HEK293 (cell line): ENCODE measurements around the gene ETFBKMT.

Experiments
- BCL6B ChIP-seq: fragments of 450-650 bp; formaldehyde crosslinking; IDR thresholded peaks from 2 replicates; pipeline ENCODE4 v1.5.1; 2017; ENCODE audit warnings: missing biosample characterization, missing genetic modification characterization
- HOXC10 ChIP-seq: sonication (generic); formaldehyde crosslinking; IDR thresholded peaks from 2 replicates; pipeline ENCODE4 v1.8.1; 2023; ENCODE audit warnings: mild to moderate bottlenecking, missing genetic modification reagents
- IKZF3 ChIP-seq: fragments of 450-650 bp; IDR thresholded peaks from 2 replicates; pipeline ENCODE4 v1.5.0; 2018; ENCODE audit warnings: missing biosample characterization, mild to moderate bottlenecking, missing genetic modification characterization, moderate library complexity
- KLF8 ChIP-seq: fragments of 450-650 bp; formaldehyde crosslinking; IDR thresholded peaks from 2 replicates; pipeline ENCODE4 v1.5.1; 2016; ENCODE audit warnings: missing biosample characterization, missing genetic modification characterization
- TSHZ1 ChIP-seq: fragments of 450-650 bp; formaldehyde crosslinking; IDR thresholded peaks from 2 replicates; pipeline ENCODE4 v1.5.1; 2016; ENCODE audit warnings: missing biosample characterization, missing genetic modification characterization, borderline replicate concordance
- YY2 ChIP-seq: fragments of 450-650 bp; formaldehyde crosslinking; IDR thresholded peaks from 2 replicates; pipeline ENCODE4 v1.5.1; 2016; ENCODE audit warnings: missing biosample characterization, missing genetic modification characterization
- ZBTB21 ChIP-seq: fragments of 450-650 bp; formaldehyde crosslinking; IDR thresholded peaks from 2 replicates; pipeline ENCODE4 v1.5.1; 2017; ENCODE audit warnings: missing biosample characterization, missing genetic modification characterization
- ZNF138 ChIP-seq: fragments of 450-650 bp; formaldehyde crosslinking; IDR thresholded peaks from 2 replicates; pipeline ENCODE4 v1.5.1; 2016; ENCODE audit warnings: missing biosample characterization, missing genetic modification characterization, borderline replicate concordance
- ZNF140 ChIP-seq: fragments of 450-650 bp; formaldehyde crosslinking; IDR thresholded peaks from 2 replicates; pipeline ENCODE4 v1.5.1; 2016; ENCODE audit warnings: missing biosample characterization, missing genetic modification characterization
- ZNF146 ChIP-seq: fragments of 450-650 bp; formaldehyde crosslinking; IDR thresholded peaks from 2 replicates; pipeline ENCODE4 v1.5.1; 2016; ENCODE audit warnings: missing biosample characterization, missing genetic modification characterization
- ZNF2 ChIP-seq: fragments of 450-650 bp; formaldehyde crosslinking; IDR thresholded peaks from 2 replicates; pipeline ENCODE4 v1.5.1; 2016; ENCODE audit warnings: missing biosample characterization, missing genetic modification characterization
- ZNF280D ChIP-seq: fragments of 450-650 bp; formaldehyde crosslinking; IDR thresholded peaks from 2 replicates; pipeline ENCODE4 v1.5.1; 2016; ENCODE audit warnings: missing biosample characterization, missing genetic modification characterization
- ZNF513 ChIP-seq: fragments of 450-650 bp; IDR thresholded peaks from 2 replicates; pipeline ENCODE4 v1.5.1; 2018; ENCODE audit warnings: missing biosample characterization, missing genetic modification characterization
- ZNF549 ChIP-seq: fragments of 450-650 bp; IDR thresholded peaks from 2 replicates; pipeline ENCODE4 v1.5.1; 2018; ENCODE audit warnings: missing biosample characterization, missing genetic modification characterization, mild to moderate bottlenecking, inconsistent platforms, moderate library complexity
- ZNF623 ChIP-seq: fragments of 450-650 bp; formaldehyde crosslinking; IDR thresholded peaks from 2 replicates; pipeline ENCODE4 v1.5.1; 2016; ENCODE audit warnings: missing biosample characterization, missing genetic modification characterization
- ZNF626 ChIP-seq: fragments of 450-650 bp; sonication (Bioruptor Pico); formaldehyde crosslinking; IDR thresholded peaks from 2 replicates; pipeline ENCODE4 v1.5.1; 2018; ENCODE audit warnings: missing biosample characterization, missing genetic modification characterization, inconsistent platforms
- ZNF660 ChIP-seq: fragments of 450-650 bp; IDR thresholded peaks from 2 replicates; pipeline ENCODE4 v1.5.1; 2018; ENCODE audit warnings: missing biosample characterization, mild to moderate bottlenecking, missing genetic modification characterization
- ZNF776 ChIP-seq: fragments of 450-650 bp; formaldehyde crosslinking; IDR thresholded peaks from 2 replicates; pipeline ENCODE4 v1.5.0; 2017; ENCODE audit warnings: missing biosample characterization, missing genetic modification characterization, borderline replicate concordance
- ZNF777 ChIP-seq: fragments of 450-650 bp; formaldehyde crosslinking; IDR thresholded peaks from 2 replicates; pipeline ENCODE4 v1.5.1; 2017; ENCODE audit warnings: missing biosample characterization, missing genetic modification characterization, borderline replicate concordance
- ZNF791 ChIP-seq: fragments of 450-650 bp; formaldehyde crosslinking; IDR thresholded peaks from 2 replicates; pipeline ENCODE4 v1.5.1; 2016; ENCODE audit warnings: missing biosample characterization, missing genetic modification characterization
- ZNF792 ChIP-seq: fragments of 450-650 bp; formaldehyde crosslinking; IDR thresholded peaks from 2 replicates; pipeline ENCODE4 v1.5.1; 2016; ENCODE audit warnings: missing biosample characterization, missing genetic modification characterization
- ZXDB ChIP-seq: fragments of 450-650 bp; formaldehyde crosslinking; IDR thresholded peaks from 2 replicates; pipeline ENCODE4 v1.5.1; 2016; ENCODE audit warnings: missing biosample characterization, missing genetic modification characterization

The ETFBKMT gene

GRCh38 chr12:31682136-31682962 lies 22.9 kb downstream of the ETFBKMT start (continued):
- TF ChIP-seq ZNF2 (tag by site-specific recombination), result peak; percentile 51; the same call in 1 of the 2 replicates
- no peak for TF ChIP-seq YY2 (tag by site-specific recombination)
- TF ChIP-seq IKZF3 (tag by site-specific recombination), result peak; percentile 46; the same call in 1 of the 2 replicates
- TF ChIP-seq TSHZ1 (tag by site-specific recombination), result no peak
- no peak for TF ChIP-seq ZBTB21 (tag by site-specific recombination)
- peak; percentile 55; the same call in 1 of the 2 replicates for TF ChIP-seq KLF8 (tag by site-specific recombination)
- peak; percentile 61; the same call in 1 of the 2 replicates for TF ChIP-seq ZNF626 (tag by site-specific recombination)
- TF ChIP-seq ZNF776, result no peak
- TF ChIP-seq HOXC10 (CRISPR knock-in tag), result no peak
- peak; percentile 95 for TF ChIP-seq ZNF280D
- TF ChIP-seq ZNF660 (tag by site-specific recombination), result peak; percentile 85
- no peak; the same call in 1 of the 2 replicates for TF ChIP-seq ZXDB
- TF ChIP-seq ZNF549 (tag by site-specific recombination), result no peak
- no peak for TF ChIP-seq ZNF623 (tag by site-specific recombination)
- no peak for TF ChIP-seq ZNF140 (tag by site-specific recombination)
- TF ChIP-seq ZNF777, result no peak
- no peak for TF ChIP-seq ZNF792 (tag by site-specific recombination)
- no peak for TF ChIP-seq ZNF513 (tag by site-specific recombination)
- no peak for TF ChIP-seq ZNF791 (tag by site-specific recombination)
- 0 out of 2 replicates have a peak, but pooled peaks have one; percentile 28 for TF ChIP-seq BCL6B
- no peak for TF ChIP-seq ZNF146 (tag by site-specific recombination)
- TF ChIP-seq ZNF138 (tag by site-specific recombination), result no peak
